ENCODE results near the gene PGP. TPM values are rescaled to one million over a fixed set of nuclear protein-coding genes. Genes with fewer than 3 reads are reported as not detected.
"Not testable (repeated sequence)": the region's sequence is repeated elsewhere in the genome, so short reads cannot be mapped to it uniquely, and the experiment has no call there.

The PGP gene
- total RNA-seq, 1 experiment from 2014 or later = 43.8 TPM

- not testable (repeated sequence) for H3K9me3 ChIP-seq, H3K4me3 ChIP-seq, DNase-seq, H3K27me3 ChIP-seq
- H3K36me3 ChIP-seq = peaks cover 67% of the 10 kb centered on the region
Observed at GRCh38 chr16:2240331-2240730, 25.7 kb upstream of the PGP start.

- Histone ChIP-seq H3K27me3 (no peaks in the 10 kb centered on the region), H3K9me3 (no peaks in the 10 kb centered on the region), H3K36me3 (peaks cover 65% of the 10 kb centered on the region), H3K4me3 (no peak overlapping the region)
- no peak for DNase-seq
Observed at GRCh38 chr16:2238838-2239675, 24.4 kb upstream of the PGP start.

GRCh38 chr16:2238150-2238837, 23.7 kb upstream of the PGP start:
- Histone ChIP-seq H3K9me3 (no peaks in the 10 kb centered on the region), H3K36me3 (peaks cover 65% of the 10 kb centered on the region), H3K27me3 (no peaks in the 10 kb centered on the region), H3K4me3 (no peak overlapping the region)
- no peak for DNase-seq

GRCh38 chr16:2237493-2238149, 23.0 kb upstream of the PGP start:
- Histone ChIP-seq H3K4me3 (no peak overlapping the region), H3K27me3 (no peaks in the 10 kb centered on the region), H3K9me3 (no peaks in the 10 kb centered on the region), H3K36me3 (peaks cover 65% of the 10 kb centered on the region)
- no peak for DNase-seq

GRCh38 chr16:2237102-2237482, 22.5 kb upstream of the PGP start:
- Histone ChIP-seq H3K36me3 (peaks cover 65% of the 10 kb centered on the region), H3K4me3 (no peak overlapping the region), H3K9me3 (no peaks in the 10 kb centered on the region), H3K27me3 (no peaks in the 10 kb centered on the region)
- DNase-seq = no peak

- H3K36me3 ChIP-seq = peaks cover 67% of the 10 kb centered on the region
- H3K27me3 ChIP-seq = no peaks in the 10 kb centered on the region
- peak; percentile 60 for DNase-seq
- H3K9me3 ChIP-seq = no peaks in the 10 kb centered on the region
- H3K4me3 ChIP-seq = no peak within 1 kb of the TSS
Observed at GRCh38 chr16:2236337-2237101, 21.9 kb upstream of the PGP start, which contains the start of gene DNASE1L2. TSS of gene DNASE1L2 (plus strand) at chr16:2236444. CDS start at chr16:2236817, 373 bp downstream.

GRCh38 chr16:2235695-2236336, 21.2 kb upstream of the PGP start:
- H3K27me3 ChIP-seq = no peaks in the 10 kb centered on the region
- peaks cover 74% of the 10 kb centered on the region for H3K36me3 ChIP-seq
- no peak for DNase-seq
- H3K4me3 ChIP-seq = no peak overlapping the region
- H3K9me3 ChIP-seq = no peaks in the 10 kb centered on the region

GRCh38 chr16:2235234-2235651, 20.6 kb upstream of the PGP start:
- peaks cover 74% of the 10 kb centered on the region for H3K36me3 ChIP-seq

GRCh38 chr16:2234813-2235170, 20.2 kb upstream of the PGP start:
- Histone ChIP-seq H3K27me3 (no peaks in the 10 kb centered on the region), H3K36me3 (peaks cover 73% of the 10 kb centered on the region), H3K9me3 (no peaks in the 10 kb centered on the region), H3K4me3 (no peak overlapping the region)
- DNase-seq = no peak

More at GRCh38 chr16:2235234-2235651, 20.6 kb upstream of the PGP start:
- Histone ChIP-seq H3K9me3 (no peaks in the 10 kb centered on the region), H3K27me3 (no peaks in the 10 kb centered on the region), H3K4me3 (no peak overlapping the region)
- DNase-seq = no peak

- Histone ChIP-seq H3K27me3 (no peaks in the 10 kb centered on the region), H3K9me3 (no peaks in the 10 kb centered on the region), H3K4me3 (no peak overlapping the region), H3K36me3 (peaks cover 76% of the 10 kb centered on the region)
- DNase-seq = no peak
Observed at GRCh38 chr16:2233872-2234812, 19.5 kb upstream of the PGP start.

- Histone ChIP-seq H3K4me3 (no peak overlapping the region), H3K36me3 (peaks cover 83% of the 10 kb centered on the region), H3K9me3 (no peaks in the 10 kb centered on the region), H3K27me3 (no peaks in the 10 kb centered on the region)
- DNase-seq = no peak
Observed at GRCh38 chr16:2233046-2233775, 18.6 kb upstream of the PGP start.

- Histone ChIP-seq H3K36me3 (peaks cover 85% of the 10 kb centered on the region), H3K27me3 (no peaks in the 10 kb centered on the region), H3K9me3 (no peaks in the 10 kb centered on the region), H3K4me3 (no peak overlapping the region)
- no peak for DNase-seq
Observed at GRCh38 chr16:2232094-2232990, 17.7 kb upstream of the PGP start.

- Histone ChIP-seq H3K4me3 (no peak overlapping the region), H3K9me3 (no peaks in the 10 kb centered on the region), H3K27me3 (no peaks in the 10 kb centered on the region), H3K36me3 (peaks cover 86% of the 10 kb centered on the region)
- no peak for DNase-seq
Observed at GRCh38 chr16:2231016-2231931, 16.6 kb upstream of the PGP start.

Measured in MG63 (cell line).